Activated CD4-positive, CD25-positive, alpha-beta regulatory T cell treated with anti-CD3 and anti-CD28 coated beads, Interleukin-2, amount 50 U/mL, for 16 hours (primary cell): ENCODE measurements around the gene ABLIM2.

Source experiments
- DNase-seq: peaks from one replicate; pipeline ENCODE4 v3.0.0-alpha.2; 2020; ENCODE audit warnings: low read depth, low spot score

ABLIM2 gene

GRCh38 chr4:8158710-8159536 lies at the start of gene ABLIM2:
ABLIM2 (minus strand) TSS chr4:8158813; CDS start chr4:8158689, 124 bp downstream.
- DNase-seq: peak; percentile 98

DNA sequence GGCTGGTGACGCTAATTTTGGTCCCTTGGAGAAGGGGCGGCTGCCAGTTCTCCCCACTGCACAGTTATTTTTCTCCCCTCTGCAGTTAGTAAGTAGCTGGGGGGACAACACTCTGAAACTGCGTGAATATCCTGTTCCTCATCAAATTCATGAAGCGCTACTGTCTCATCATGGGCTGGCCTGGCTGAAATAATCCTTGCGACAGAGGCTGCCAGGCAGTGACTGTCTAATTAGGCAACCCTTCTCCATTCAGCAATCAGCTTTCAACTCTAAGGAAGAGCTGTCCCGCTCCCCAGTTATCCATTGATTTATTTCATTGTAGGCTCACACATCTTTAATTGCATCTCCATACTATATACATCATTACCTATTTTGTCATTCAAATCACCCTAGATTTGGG lies 48.7 kb upstream of the ABLIM2 start:
- DNase-seq: no peak

DNA sequence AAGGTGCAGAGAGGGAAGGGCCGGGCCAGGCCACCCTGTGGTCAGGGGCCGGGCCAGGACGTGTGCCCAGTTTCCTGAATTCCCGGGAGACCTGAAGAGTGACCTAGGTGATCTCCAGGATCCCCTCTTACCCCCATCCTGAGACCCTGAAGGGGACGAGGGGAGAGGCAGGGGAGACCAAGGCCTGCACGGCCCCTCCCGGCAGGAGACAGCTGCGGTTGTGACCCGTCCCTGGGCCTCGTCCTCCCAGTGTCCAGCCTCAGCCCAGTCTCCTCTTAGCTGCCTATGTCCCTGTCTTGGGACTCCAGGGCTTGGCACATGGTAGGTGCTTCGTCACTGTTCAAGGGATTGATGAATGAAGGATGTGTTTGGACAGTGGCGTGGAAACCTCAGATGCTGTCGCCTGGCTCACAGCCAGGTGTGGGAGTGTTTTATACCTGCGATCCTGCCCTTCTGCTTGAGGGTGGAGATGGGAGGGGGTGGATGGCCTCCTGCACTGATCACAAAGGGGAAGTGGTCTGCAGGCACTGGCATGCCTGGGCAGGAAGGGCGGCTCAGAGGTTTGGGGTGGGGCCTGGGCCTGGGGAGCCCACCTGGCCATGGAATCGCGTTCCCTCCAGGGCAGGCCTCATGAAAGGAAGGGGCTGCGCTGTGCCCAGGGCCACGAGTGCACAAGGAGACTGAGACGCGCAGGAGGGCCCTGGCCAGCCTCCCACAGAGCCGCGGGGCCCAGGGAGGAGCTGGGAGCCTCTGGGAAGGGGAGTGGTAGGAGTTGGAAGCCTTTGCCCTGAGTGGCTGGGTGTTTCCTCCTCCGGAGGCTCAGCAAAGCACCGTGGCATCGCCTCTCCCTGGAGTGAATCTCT lies 47.4 kb upstream of the ABLIM2 start:
- DNase-seq: no peak

DNA sequence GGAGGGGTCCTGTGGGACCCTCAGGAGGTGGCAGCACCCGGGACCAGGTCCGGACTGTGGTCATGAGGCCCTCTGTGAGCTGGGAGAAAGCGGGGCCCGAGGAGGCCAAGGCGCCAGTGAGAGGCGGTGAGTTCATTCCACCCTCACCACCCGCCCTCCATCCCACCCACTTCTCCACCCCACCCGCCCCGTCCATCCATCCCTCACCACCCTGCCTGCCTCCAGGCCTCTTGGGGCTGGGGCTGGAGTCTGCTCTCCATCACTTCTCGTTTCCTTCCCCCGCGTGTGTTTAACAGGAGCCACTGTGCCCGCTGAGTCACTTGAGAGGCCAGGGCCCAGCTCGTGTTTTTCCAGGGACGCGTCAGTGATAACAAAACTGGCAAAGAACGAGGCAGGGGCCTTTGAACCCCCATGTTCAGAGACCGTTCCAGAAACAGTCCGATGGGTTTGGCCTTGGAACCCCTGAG lies 46.7 kb upstream of the ABLIM2 start:
- no peak for DNase-seq

DNA sequence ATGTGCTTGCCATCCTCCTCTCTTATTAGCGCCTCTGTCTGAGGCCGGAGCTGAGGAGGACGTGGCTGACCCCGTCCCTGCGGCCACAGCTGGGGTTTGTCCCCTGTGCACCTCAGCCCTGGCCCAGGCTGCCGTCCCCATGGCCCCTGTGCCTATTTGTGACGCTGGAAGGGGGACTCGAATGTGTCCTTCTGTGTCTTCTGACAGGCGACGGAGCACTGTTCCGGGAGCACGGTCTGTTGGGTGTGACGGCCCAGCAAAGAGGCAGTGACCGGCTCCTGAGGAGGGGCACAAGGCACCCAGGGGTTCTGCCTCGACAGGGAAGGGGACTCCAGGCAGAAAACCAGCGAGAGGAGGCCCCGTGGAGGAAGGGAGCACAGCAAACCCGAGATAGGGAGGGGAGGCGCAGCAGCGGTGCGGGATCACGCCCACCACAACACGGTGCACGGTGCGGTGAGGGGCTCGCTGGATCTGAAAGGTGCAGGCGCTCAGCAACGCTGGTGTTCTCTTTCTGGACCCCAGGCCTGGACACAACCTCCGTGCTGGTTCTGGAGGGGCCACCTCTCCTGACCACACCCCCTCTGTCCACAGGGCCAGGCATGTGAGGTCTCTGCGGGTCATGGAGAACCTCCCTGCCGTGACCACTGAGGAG lies 46.1 kb upstream of the ABLIM2 start:
- DNase-seq: no peak

DNA sequence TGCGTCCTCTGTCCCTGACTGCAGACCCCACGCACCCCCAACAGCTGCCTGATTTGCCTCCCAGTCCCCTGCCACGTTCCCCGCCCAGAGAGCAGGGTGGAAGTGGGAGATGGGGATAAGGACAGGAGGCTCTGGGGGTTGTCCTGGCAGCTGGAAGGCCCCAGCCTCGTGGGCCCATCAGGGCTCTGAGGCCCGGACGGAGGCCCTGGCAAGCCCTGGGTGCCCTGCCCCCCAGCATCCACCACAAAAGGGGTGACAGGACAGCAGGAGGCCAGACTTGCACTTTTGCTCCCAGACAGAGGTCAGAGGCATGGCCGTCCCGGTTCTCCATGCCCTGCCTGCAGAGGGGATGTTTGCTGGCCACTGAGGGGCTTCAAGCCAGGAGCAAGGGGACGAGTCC lies 45.2 kb upstream of the ABLIM2 start:
- DNase-seq: no peak

- no peak for DNase-seq
Observed at GRCh38 chr4:8203052-8203401, 44.4 kb upstream of the ABLIM2 start.

DNA sequence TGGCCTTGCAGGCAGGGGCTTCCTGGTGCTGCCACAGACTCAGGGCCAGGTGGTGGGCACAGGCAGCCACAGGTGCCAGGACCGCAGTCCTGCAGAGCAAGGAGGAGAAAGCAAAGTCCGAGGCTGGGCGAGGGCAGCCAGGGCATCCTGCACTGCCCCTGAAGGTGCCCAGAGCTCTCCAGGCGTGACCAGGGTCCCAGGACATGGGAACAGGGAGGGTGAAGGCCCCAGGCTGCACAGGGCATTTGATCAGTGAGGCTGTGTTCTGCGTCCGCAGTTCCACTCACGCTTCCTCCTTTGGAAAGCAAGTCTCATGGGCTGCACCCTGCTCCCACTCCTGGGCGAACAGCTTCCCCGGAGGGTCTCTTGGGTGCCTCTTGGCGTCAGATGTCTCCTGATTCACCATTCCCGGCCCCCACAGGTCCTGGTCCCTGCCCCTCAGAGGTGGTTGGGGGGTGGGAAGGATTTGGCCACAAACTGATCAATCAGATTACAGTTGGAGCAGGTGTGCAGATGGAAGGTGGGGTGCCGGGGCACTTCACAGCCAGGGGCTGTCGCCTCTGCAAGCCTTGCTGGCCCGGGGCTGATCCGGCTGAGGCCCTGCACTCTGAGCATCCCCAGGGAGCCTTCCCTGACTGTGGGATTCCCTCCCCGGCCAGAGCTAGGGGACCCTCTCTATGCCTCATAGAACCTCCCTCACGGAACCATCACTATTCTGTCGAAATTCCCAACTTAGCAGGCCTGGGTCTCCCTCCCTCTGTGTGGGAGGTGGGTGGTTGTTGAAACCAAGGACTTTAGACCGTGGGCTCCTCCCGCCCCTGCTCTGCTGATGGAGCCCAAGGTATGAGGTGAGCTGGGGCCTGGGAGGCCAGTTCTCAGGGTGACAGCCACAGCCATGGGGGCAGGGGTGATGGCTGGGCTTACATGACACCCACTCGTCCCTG lies 43.8 kb upstream of the ABLIM2 start:
- no peak for DNase-seq

DNA sequence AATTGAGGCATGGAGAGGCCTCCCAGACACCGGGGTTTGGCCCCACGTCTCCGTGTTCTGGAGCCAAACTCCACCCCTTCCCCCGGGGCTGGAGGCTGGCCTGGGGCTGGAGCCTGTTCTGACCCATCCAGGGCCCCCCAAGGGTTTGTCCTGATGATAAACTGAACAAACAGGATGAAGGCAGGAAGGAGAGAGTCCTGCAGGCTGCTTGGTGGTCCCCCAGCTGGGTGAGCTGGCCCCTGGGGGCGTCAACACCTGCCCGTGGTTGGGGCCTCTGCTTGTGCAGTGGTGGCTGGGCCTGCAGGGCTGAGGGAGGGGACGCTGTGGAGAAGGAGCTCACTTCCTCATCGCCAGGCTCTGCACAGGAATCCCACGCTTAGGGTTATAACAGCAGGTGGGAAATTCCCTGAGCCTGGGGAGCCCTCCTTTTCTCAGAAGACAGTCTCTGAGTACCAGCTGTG lies 42.7 kb upstream of the ABLIM2 start:
- DNase-seq: peak; percentile 10

GRCh38 chr4:8200302-8200975 lies 41.8 kb upstream of the ABLIM2 start:
- no peak for DNase-seq

DNA sequence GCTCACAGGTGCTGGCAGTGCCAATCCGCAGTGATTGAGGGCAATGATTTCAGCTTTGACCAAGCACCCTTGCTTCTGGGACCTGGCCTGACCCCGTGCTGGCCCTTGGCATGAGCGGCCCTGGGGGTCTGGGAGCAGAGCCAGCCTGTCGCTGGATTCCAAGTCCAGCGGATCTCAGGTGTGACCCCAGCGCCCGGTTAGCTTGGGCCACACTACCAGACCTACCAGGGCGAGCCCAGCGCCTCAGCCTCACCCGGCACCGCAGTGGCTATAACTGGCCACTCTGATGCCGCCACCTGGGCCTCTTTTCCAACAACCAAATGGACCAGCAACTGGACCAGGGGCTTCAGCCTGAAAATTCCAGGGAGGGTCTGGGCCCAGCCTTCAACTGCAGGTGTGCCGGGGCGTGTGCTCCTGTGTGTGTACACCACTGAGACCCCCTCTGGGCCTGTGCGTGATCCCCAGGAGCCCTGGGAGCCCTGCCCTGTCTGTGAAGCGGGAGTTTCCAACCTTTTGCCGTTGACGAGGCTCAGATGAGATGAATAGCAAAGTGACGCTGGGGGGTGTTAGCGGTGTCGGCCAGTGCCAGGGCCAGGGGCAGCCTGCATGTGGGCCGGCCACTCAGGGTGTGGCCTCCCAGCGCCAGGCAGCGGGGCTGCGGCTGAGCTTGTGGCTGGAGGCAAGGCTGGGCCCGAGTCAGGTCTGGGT lies 41.1 kb upstream of the ABLIM2 start:
- no peak for DNase-seq

GRCh38 chr4:8198906-8199593 lies 40.4 kb upstream of the ABLIM2 start, which contains the start of gene SH3TC1:
SH3TC1 (plus strand) TSS chr4:8199290; CDS start chr4:8205195, 5,905 bp downstream.
- DNase-seq: peak; percentile 30

GRCh38 chr4:8198206-8198905 lies 39.7 kb upstream of the ABLIM2 start:
- DNase-seq: no peak

- DNase-seq: no peak
Observed at GRCh38 chr4:8197521-8197920, 38.9 kb upstream of the ABLIM2 start.

DNA sequence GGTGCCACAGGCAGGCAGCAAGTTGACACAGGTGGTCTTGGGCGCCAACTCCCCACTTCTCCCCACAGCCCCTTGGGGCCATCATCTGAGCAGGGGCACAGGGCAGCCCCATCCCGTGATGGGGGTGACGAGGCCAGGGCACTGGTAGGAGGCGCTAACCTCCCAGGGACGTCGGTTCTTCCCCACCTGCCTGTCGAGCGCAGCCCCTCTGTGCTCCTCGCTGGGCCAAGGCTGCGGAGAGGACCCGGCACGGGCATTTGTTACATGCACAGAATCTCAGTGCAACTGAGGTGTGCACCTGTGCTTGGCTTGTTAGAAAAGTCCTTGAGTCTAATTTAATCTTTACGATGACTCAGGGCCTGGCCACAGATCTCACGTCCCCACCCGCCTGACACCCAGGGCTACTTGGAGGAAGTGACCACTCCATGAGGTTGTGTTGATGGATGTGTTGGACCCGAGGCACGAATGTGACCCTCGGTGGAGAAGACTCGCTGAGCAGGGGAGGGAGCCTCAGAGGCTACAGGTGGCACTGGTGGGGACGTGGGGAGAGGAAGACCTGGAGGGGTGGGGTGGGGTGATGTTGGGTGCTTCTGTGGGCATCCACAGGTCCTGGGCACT lies 37.3 kb upstream of the ABLIM2 start:
- DNase-seq: no peak

DNA sequence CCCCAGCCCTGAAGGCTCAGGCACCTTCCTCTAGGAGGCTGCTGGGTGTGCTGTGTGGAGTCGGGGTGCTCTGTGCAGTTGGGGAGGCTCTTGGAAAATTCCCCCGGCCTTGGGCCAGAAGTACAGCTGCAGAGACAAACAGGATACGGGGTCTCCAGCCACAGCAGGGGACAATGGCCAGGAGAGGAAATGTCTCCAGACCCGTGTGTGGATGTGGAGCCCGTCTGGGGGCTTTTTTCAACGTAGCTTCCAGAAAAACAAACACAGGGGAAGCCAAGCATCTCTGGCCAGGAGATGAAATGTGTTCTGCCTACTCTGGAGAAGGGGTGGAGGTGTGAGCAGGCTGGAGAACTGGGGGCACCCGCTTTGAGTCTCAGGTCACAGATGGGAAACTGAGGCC lies 36.8 kb upstream of the ABLIM2 start:
- DNase-seq: no peak

DNA sequence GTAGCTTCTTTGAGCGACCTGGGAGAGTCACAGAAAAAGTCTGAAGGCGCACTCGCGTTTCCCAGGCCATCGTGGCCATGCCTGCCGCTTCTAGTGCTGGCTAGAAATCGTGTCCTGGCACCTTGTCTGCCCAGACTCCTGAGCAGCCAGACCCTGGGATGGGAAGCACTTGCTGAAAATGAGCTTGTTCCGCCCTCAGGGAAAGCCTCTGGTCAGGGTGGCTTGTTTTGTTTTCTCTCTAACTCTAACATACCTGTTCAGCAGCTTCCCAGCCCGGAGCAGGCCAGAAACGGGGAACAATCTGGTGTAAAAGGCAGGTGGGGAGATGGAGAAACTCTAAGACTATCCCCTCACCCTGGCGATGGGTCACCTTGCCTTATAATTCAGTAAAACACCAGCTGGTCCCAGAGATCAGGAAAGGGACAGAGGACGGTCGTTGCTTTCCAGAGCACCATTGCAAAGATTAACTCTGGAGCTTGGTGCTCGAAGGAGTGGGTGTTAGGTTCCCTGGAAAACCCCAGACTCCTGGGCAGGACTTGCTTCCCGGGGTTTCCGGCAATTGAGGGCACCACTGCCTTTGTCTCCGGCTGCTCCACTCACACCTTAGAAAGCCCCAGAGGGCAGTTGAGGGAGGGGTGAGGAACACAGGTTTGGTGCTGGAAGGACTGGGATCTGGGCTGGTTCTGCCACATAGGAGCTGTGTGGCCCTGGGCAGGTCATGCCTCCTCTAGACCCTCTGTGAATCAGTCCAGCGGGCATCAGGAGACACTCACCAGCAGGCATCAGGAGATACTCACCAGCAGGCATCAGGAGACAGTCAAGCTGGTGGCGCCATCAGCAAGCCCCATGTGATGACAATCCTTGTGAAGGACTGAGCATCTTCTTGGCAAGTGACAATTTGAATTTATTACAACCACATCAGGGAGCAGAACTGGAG lies 36.0 kb upstream of the ABLIM2 start:
- DNase-seq: no peak
